BE2C (cell line): Measurements from ENCODE around the gene ATP6V0B.

Experiments used
- DNase-seq: peaks from one replicate; pipeline ENCODE4 v3.0.0-alpha.2; 2020
- H3K27me3 ChIP-seq: fragments of 250-450 bp; sonication (Bioruptor Pico); 2 replicates; pipeline ENCODE4 v1.5.1; 2020; ENCODE audit warnings: mild to moderate bottlenecking
- H3K36me3 ChIP-seq: fragments of 250-450 bp; sonication (Bioruptor Pico); 2 replicates; pipeline ENCODE4 v1.5.1; 2020; ENCODE audit warnings: mild to moderate bottlenecking
- H3K4me1 ChIP-seq: fragments of 250-450 bp; sonication (Bioruptor Pico); 2 replicates; pipeline ENCODE4 v1.5.1; 2020
- H3K4me3 ChIP-seq: 2 replicates; pipeline ENCODE4 v1.5.1; 2011; ENCODE audit warnings: low read depth, low read length
- H3K9me3 ChIP-seq: fragments of 250-450 bp; sonication (Bioruptor Pico); 2 replicates; pipeline ENCODE4 v1.5.1; 2020
- CTCF ChIP-seq: IDR thresholded peaks from 2 replicates; pipeline ENCODE4 v1.5.1; 2012; ENCODE audit warnings: mild to moderate bottlenecking, low read depth, low read length

ATP6V0B gene

DNA sequence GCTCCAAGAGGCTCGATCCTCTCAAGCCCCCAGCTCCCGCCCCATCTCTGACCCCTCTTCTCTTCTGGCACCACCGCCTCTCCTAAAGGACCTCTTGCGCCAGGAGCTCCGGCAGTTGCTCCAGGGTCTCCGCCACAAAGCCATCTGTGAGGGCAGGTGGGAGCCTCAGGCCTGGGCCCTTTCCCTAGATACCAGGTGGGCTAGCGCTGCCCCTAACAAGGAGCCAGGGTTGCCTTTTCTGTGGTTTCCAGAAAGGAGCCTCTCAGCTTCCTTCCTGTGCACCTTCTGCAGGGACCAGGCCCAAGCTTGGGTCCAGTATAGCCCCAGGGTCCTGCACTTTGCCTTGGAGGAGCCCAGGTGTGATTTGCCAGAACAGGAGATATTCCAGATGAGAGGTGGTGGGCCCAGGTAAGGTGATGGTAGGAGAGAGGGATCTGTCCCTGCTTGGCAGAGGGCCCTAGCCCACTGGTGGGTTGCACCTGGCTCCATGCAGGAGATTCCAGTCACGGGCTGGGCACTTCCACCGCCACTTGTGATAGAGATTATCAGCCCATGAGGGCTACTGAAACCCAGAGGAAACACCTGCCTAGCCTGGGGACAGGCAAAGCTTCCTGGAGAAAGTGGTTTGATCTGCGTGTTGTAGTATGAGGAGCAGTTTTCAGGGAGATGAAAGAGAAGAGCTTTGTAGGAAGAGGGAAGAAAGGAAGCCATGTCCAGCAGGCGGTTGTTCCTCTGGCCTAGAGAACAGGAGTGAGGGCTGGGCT, 17.7 kb downstream of the ATP6V0B start:
- Histone ChIP-seq H3K27me3 (no peaks in the 10 kb centered on the region), H3K9me3 (no peaks in the 10 kb centered on the region), H3K36me3 (no peaks in the 10 kb centered on the region), H3K4me3 (no peak overlapping the region), H3K4me1 (peaks cover 19% of the 10 kb centered on the region)
- DNase-seq: no peak
- TF ChIP-seq CTCF: no peak

GRCh38 chr1:43993206-43993914, 18.6 kb downstream of the ATP6V0B start:
- DNase-seq: no peak
- Histone ChIP-seq H3K4me1 (peaks cover 19% of the 10 kb centered on the region), H3K36me3 (no peaks in the 10 kb centered on the region), H3K9me3 (no peaks in the 10 kb centered on the region), H3K27me3 (no peaks in the 10 kb centered on the region), H3K4me3 (no peak overlapping the region)
- no peak for TF ChIP-seq CTCF

DNA sequence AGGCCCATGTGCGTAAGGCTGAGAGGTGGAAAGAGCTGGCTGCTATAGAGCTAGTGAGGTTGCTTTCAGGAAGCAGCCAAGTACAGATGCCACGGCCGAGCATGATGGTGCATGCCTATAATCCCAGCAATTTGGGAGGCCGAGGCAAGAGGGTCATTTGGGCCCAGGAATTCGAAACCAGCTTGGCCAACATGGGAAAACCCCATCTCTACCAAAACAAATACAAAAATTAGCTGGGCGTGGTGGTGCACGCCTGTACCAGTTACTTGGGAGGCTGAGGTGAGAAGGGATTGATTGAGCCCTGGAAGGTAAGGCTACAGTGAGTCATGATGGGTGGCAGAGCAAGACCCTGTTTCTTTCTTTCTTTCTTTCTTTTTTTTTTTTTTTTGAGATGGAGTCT, 19.3 kb downstream of the ATP6V0B start:
- Histone ChIP-seq H3K9me3 (no peaks in the 10 kb centered on the region), H3K4me3 (no peak overlapping the region), H3K4me1 (peaks cover 19% of the 10 kb centered on the region), H3K36me3 (no peaks in the 10 kb centered on the region), H3K27me3 (no peaks in the 10 kb centered on the region)
- TF ChIP-seq CTCF: no peak
- DNase-seq: no peak

DNA sequence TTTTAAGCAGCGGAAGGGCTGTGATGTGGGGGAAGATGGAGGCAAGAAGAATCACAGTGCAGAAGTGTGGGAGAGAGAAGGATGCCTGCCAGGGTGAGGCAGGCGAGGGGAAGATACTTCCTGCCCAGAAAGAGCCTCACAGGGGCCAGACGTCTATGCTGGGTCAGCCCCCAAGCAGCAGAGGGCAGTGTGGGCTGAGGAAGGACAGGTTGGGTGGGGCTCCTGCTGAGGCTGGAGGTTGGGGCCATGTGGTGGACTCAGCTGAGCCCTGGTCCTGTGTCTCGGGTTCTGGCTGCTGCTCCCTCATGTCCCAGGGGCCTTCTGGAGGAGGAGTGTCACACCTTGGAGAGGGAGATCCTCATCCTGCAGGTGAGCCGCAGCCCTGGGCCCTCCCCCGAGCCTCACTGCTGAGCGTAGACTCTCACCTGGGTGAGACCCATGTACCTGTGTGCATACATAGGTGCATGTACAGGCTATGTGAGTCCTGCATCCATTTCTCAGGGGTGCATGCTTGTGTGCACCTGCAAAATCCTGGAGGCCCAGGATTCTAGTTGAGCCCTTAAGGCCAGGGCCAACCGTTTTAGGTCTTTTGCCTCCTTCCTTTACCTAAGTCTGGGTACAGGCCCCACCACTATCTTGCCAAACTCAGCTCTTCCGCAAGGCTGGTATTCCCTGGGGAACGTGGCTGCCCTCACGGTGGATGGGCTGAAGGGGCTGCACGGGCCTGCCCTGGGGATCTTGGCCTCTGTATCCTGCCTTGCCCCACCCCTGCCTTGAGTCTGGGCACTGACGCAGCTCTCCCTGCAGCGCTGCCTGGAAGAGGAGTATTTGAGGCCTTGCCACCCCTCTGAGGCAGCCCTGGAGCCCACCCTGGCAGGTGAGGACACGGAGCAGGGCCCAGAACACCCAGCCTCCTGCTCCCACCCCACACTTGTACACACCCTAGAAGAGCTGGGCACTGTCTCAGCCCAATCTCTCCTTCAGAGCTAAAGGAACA, 20.3 kb downstream of the ATP6V0B start:
- Histone ChIP-seq H3K4me1 (peaks cover 19% of the 10 kb centered on the region), H3K36me3 (no peaks in the 10 kb centered on the region), H3K9me3 (no peaks in the 10 kb centered on the region), H3K4me3 (no peak overlapping the region), H3K27me3 (no peaks in the 10 kb centered on the region)
- TF ChIP-seq CTCF: peak; percentile 49
- DNase-seq: peak; percentile 61

DNA sequence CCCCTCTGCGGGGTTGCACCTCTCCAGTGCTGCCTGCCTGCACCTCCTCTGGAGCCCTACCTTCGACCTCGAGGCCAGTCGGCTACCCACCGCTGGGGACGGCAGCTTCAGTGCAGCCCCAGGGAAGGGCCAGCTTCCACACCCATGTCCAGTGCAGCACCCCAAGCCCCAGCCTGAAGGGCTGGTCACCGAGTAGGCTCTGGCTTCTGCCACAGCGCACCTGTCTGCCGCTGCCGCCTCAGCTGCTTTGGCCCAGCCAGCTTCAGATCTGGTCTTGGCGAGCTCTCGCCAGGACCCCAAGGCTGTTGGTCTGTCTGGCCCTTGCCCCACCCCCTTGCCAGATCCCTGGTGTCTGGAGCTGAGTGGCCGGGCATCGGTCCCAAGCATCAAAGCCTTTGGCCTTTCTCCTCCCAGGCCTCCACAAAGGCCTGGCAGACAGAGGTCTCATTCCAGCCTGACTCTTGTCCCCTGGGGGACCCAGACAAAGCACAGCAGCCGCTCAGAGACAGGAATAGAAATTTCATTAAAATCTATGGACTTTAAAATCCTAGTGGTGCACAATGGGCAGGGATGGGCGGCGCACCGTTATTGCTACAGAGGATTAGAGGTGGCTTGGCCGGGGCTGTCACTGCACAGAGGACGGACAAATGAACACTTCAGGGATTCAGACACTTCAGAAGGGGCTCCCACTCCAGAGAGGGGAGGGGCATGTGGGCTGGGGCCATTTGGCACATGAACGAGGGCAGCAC, 21.4 kb downstream of the ATP6V0B start:
- no peak for TF ChIP-seq CTCF
- peak; percentile 74 for DNase-seq
- H3K27me3 ChIP-seq: no peaks in the 10 kb centered on the region
- no peaks in the 10 kb centered on the region for H3K9me3 ChIP-seq
- no peak overlapping the region for H3K4me3 ChIP-seq
- H3K36me3 ChIP-seq: no peaks in the 10 kb centered on the region
- H3K4me1 ChIP-seq: peaks cover 19% of the 10 kb centered on the region
